ENCODE results near the gene EHF.

EHF gene

GRCh38 chr11:34633640-34633989, 12.7 kb downstream of the EHF start:
- Histone ChIP-seq H3K4me2 (ENCODE audit: low read length) (peak overlapping the region; percentile 31), H3K27ac (peak overlapping the region; percentile 79), H2AFZ (no peak overlapping the region), H3K36me3 (ENCODE audit: control insufficient read depth, insufficient read depth, low read length) (no peaks in the 10 kb centered on the region), H3K79me2 (no peaks in the 10 kb centered on the region), H3K4me1 (peaks cover 21% of the 10 kb centered on the region), H3K4me3 (ENCODE audit: low read depth, low read length) (peak overlapping the region; percentile 16), H3K9ac (no peak overlapping the region), H3K27me3 (ENCODE audit: control insufficient read depth, insufficient read depth, low read length) (no peaks in the 10 kb centered on the region), H3K9me3 (ENCODE audit: control insufficient read depth, low read length) (no peaks in the 10 kb centered on the region)
- TF ChIP-seq CTCF (IDR thresholded peaks at IDR 0.05) = no peak

- Histone ChIP-seq H3K79me2 (no peaks in the 10 kb centered on the region), H3K9ac (no peak overlapping the region), H3K27me3 (ENCODE audit: control insufficient read depth, insufficient read depth, low read length) (no peaks in the 10 kb centered on the region), H3K4me2 (ENCODE audit: low read length) (peak overlapping the region; percentile 31), H3K36me3 (ENCODE audit: control insufficient read depth, insufficient read depth, low read length) (no peaks in the 10 kb centered on the region), H3K27ac (peak overlapping the region; percentile 79), H2AFZ (peak overlapping the region; percentile 60), H3K4me3 (ENCODE audit: low read depth, low read length) (peak overlapping the region; percentile 16), H3K4me1 (peaks cover 21% of the 10 kb centered on the region), H3K9me3 (ENCODE audit: control insufficient read depth, low read length) (no peaks in the 10 kb centered on the region)
- TF ChIP-seq CTCF (IDR thresholded peaks at IDR 0.05) = no peak
Measured at GRCh38 chr11:34633990-34634693, 13.2 kb downstream of the EHF start.

GRCh38 chr11:34634694-34635062, 13.8 kb downstream of the EHF start:
- Histone ChIP-seq H3K36me3 (ENCODE audit: control insufficient read depth, insufficient read depth, low read length) (no peaks in the 10 kb centered on the region), H3K4me2 (ENCODE audit: low read length) (no peak overlapping the region), H3K27me3 (ENCODE audit: control insufficient read depth, insufficient read depth, low read length) (no peaks in the 10 kb centered on the region), H3K27ac (peak overlapping the region; percentile 79), H3K4me3 (ENCODE audit: low read depth, low read length) (no peak overlapping the region), H2AFZ (no peak overlapping the region), H3K79me2 (no peaks in the 10 kb centered on the region), H3K9me3 (ENCODE audit: control insufficient read depth, low read length) (no peaks in the 10 kb centered on the region), H3K9ac (no peak overlapping the region), H3K4me1 (peaks cover 25% of the 10 kb centered on the region)
- TF ChIP-seq CTCF (IDR thresholded peaks at IDR 0.05) = no peak

GRCh38 chr11:34636127-34636526, 15.2 kb downstream of the EHF start:
- no peaks in the 10 kb centered on the region for H3K9me3 ChIP-seq (ENCODE audit: control insufficient read depth, low read length)
- H3K79me2 ChIP-seq = no peaks in the 10 kb centered on the region
- peaks cover 36% of the 10 kb centered on the region for H3K4me1 ChIP-seq
- no peak overlapping the region for H3K9ac ChIP-seq
- no peak overlapping the region for H3K4me3 ChIP-seq (ENCODE audit: low read depth, low read length)
- H3K36me3 ChIP-seq (ENCODE audit: control insufficient read depth, insufficient read depth, low read length) = no peaks in the 10 kb centered on the region
- H3K27me3 ChIP-seq (ENCODE audit: control insufficient read depth, insufficient read depth, low read length) = no peaks in the 10 kb centered on the region
- TF ChIP-seq CTCF (IDR thresholded peaks at IDR 0.05) = no peak
- peak overlapping the region; percentile 11 for H3K27ac ChIP-seq
- H3K4me2 ChIP-seq (ENCODE audit: low read length) = no peak overlapping the region
- no peak overlapping the region for H2AFZ ChIP-seq

- Histone ChIP-seq H3K9ac (no peak overlapping the region), H3K27me3 (ENCODE audit: control insufficient read depth, insufficient read depth, low read length) (no peaks in the 10 kb centered on the region), H3K4me3 (ENCODE audit: low read depth, low read length) (no peak overlapping the region), H3K79me2 (no peaks in the 10 kb centered on the region), H2AFZ (no peak overlapping the region), H3K4me1 (peaks cover 27% of the 10 kb centered on the region), H3K36me3 (ENCODE audit: control insufficient read depth, insufficient read depth, low read length) (no peaks in the 10 kb centered on the region), H3K4me2 (ENCODE audit: low read length) (no peak overlapping the region), H3K9me3 (ENCODE audit: control insufficient read depth, low read length) (no peaks in the 10 kb centered on the region), H3K27ac (no peak overlapping the region)
- TF ChIP-seq CTCF (IDR thresholded peaks at IDR 0.05) = no peak
Measured at GRCh38 chr11:34637303-34637702, 16.4 kb downstream of the EHF start.
